Activated gamma-delta T cell (primary cell): Measurements from ENCODE around the gene KCNK13.
"Not testable (repeated sequence)": the region's sequence is repeated elsewhere in the genome, so short reads cannot be mapped to it uniquely, and the experiment has no call there.

Source experiments
- DNase-seq: peaks from one replicate; lab custom pipeline; 2025; lab: John Stamatoyannopoulos, UW
- total RNA-seq, 2 donors: gene quantifications; one replicate each; lab custom pipeline; 2026; lab: John Stamatoyannopoulos, UW

The KCNK13 gene
- 0 to 0.04 reads per million in 2 donors for total RNA-seq

DNA sequence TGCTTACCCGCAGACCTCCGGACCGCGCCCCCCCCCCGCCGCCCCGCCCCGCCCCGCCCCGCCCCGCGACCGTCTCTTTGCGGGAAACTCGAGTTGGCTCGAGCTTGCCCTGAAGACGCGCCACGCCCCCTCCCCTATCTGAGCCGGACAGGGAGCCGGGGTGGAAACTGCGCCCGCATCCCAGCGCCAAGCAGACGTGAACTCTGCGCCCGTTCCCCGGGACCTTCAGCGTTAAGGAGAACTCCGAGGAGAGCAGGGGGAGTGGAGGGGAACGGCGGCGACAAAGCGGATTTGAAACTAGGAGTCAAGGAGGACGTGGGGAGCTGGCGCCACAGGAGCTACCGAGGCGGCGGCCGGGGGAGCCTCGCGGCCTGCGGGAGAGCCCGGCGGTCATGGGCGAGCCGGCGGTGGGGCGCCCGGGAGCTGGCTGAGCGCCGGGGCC is at the start of gene KCNK13:
KCNK13 (plus strand) TSS at position 310 of the 442 bp plus-strand sequence. CDS start 212 bp downstream, outside the sequence.
- no peak for DNase-seq

DNA sequence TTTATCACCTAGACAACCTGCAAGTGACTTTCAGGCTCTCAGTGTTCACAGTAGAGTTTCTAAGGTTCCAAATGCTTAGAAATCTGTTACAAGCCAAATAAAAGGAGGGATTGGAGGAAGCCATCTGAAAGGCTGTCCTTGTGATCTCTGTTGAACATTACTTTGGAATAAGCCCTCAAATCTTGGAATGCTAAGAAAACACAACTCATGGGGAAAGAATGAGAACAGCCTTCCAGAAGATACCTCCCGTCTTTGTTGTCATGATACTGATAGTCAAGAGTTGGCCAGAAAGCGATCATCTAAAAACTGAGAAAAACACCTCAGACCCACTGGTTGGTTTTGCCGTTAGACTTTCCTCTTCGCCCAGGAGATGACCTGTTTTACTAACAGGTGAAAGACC is 44.4 kb upstream of the KCNK13 start:
- DNase-seq: no peak

DNA sequence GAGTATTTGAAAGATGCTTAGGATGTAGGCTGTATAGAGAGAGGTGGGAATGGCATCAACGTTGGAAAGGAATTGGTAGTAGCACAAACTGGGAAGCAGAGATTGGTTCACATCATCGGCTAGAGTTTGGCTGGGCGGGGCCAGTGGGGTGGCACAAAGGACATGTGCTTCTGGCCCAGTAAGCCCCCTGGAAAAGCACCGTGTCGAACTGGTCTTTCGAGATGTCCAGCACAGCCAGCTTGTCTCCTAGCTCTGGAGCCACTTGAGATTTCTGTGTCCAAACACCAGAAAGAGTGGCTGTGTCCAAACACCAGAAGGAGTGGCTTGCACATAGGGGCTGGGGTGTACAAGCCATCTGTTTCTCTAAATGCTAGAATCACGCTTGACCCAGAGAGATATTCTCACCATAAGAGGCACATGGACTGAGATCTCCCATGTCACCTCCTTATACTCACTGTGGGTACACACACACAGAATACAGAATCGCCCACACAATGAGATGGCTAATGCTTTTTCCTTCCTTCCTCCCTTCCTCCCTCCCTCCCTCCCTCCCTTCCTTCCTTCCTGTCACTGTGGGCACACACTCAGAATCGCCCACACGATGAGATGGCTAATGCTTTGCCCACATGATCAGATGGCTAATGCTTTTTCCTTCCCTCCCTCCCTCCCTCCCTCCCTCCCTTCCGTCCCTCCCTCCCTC is 41.8 kb upstream of the KCNK13 start:
- no peak for DNase-seq

DNA sequence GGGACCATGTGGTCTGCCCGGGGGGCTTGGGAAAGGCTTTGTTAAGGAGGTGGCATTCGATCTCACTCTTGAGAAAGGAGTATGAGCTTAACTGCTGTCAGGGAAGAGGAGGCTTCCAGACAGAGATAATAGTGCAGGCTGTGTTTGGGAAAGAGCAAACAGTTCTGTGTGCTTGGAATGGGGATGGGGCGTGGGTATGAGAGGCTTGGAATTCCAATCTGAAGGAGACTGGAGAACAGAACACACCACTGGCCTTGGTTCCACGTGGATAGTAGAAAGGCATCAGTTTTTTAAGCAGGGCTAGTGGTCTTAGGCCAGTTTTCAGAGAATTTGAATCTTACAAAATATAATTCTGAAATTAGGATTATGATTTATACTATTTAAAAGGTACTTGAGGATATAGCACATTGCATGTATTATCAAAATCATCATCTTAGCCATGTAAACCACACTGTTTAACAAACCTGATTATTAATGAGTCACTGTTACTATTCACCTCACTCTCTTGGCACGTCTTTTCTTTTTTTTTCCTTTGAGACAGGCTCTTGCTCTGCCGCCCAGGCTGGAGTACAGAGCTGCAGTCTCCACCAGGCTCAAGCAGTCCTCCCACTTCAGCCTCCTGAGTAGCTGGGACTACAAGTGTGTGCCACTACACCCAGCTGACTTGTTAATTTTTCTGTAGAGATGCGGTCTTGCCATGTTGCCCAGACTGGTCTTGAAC is 38.5 kb upstream of the KCNK13 start:
- DNase-seq: no peak

DNA sequence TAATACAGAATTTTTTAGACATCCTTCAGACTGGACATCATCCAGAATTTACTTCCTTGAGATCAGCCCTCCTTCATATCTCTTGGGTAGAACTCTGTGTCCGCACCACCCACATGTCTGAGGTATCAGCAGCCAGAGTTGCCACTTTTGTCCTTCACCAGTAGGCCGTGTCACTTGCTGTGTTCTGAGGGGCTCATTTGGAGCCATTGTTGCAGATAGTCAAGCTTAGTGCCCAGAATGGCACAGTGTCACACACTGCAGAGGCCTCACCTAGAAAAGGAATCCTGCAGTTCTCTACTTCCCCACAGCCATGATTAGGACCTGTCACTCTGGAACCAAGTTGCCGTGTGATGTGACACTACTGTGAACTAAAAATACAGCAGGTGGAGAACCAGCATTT is 36.9 kb upstream of the KCNK13 start:
- DNase-seq: no peak

DNA sequence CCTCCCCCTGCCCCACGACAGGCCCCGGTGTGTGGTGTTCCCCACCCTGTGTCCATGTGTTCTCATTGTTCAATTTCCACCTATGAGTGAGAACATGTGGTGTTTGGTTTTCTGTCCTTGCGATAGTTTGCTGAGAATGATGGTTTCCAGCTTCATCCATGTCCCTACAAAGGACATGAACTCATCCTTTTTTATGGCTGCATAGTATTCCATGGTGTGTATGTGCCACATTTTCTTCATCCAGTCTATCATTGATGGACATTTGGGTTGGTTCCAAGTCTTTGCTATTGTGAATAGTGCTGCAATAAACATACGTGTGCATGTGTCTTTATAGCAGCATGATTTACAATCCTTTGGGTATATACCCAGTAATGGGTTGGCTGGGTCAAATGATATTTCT is 35.2 kb upstream of the KCNK13 start:
- DNase-seq: not testable (repeated sequence)

DNA sequence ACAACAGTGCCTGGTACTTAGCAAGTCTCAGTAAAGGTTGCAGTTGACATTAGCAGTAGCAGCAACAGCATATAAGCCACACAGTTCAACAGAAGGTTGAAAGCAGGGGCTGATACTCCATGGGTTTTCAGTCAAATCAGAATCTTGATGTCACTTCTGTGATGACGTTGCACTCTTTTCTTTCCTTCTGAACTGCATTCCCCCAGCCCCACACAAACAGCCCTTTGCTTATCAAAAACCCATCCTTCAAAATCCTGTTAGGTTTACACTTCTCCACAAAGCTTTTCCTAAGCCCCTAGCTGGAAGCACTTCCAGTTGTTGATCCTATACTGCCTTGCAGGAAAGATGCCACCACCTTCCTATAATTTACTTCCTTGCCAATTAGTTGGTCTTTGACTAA is 34.0 kb upstream of the KCNK13 start:
- DNase-seq: no peak

DNA sequence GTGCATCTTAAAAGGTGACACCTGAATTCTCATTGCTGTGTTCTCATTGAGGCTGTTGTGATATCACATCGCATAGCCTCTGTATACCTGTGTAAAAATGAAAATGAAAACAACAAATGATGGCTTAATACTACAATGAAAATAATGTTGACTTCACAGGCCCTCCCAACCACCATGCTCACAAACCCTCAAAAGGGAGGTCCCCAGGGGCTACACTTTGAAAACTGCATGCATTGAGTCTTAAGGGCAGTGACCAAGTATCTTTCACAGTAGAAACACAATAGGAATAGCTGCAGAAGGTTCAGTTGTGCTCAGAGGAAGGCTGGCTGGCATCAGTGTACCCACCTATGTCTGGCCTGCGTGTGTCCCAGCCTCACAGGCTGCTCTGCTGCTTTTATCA is 27.6 kb upstream of the KCNK13 start:
- DNase-seq: no peak

DNA sequence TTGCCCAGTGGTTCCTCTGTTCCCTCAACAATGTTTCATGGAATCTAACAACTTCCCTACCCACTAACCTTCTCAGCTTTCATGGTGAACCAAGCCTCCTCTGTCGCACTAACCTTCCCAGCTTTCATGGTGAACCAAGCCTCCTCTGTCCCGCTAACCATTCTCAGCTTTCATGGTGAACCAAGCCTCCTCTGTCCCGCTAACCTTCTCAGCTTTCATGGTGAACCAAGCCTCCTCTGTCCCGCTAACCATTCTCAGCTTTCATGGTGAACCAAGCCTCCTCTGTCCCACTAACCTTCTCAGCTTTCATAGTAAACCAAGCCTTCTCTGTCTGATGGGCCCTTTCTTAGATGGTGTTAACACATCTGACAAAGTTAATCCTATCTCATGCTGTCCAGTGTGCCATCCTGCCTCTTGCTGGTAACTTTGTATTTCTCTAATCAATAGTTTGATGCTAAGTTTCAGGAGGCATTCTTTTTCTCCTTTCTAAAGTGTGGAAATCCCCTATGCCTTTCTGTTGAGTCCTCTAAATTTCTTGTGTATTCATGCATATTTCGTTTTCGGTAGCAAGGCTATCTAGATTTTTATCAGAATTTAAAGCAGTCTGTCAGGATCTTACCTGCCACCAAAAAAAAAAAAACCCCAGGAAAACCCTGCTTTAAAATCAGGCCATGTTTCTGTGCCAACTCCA is 26.8 kb upstream of the KCNK13 start:
- no peak for DNase-seq

DNA sequence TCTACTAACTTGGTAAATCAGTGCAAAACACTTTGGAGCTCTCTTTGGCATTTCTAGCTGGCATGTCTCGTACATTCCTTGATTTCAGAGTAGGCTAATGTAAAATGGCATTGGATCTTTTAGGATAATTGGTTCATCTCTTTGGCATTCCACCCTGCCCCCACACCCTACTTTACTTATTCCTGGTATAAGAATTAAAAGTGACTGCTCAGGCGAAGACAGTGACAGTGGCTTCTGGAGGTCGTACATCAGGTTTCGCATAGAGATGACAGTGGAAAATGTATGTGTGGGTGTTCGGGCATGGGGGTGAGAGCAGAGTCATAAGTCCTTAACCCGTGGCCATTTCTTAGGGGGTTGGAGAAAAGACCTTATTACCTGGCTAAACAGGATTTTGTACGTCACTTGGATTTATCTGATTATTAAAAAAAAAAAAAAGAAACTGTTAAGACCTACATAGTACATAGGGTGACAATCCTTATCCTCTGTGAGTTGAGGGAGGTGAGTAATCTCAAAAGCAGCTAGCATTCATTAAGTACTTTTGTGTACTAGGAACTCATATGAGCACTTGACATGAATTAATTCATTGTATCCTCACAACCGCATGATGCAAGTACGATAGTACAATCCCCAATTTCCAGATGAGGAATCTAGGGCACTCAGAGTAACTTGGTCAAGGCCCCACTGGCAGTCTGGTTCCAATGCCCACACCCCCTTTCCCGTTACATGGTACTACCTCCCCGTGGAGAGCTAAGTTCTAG is 22.4 kb upstream of the KCNK13 start:
- no peak for DNase-seq

DNA sequence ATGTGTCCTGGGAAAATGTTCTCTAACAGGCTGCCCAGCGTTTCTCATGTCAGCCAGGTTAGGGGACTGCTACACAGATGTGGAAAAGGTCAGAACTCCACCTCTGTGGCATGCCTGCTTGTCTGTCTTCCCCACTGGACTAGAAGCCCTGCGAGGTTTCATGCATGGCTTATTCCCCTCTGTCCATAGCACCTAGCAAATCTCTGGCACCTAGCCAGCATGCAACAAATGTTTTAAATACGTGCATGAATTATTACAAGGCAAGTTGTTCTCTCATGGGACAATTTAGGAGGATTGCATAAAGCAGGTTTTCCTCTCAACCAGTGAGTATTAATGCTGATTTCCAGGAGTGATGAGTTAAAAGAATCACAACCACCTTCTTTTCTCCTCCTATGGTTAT is 21.4 kb upstream of the KCNK13 start:
- DNase-seq: no peak

DNA sequence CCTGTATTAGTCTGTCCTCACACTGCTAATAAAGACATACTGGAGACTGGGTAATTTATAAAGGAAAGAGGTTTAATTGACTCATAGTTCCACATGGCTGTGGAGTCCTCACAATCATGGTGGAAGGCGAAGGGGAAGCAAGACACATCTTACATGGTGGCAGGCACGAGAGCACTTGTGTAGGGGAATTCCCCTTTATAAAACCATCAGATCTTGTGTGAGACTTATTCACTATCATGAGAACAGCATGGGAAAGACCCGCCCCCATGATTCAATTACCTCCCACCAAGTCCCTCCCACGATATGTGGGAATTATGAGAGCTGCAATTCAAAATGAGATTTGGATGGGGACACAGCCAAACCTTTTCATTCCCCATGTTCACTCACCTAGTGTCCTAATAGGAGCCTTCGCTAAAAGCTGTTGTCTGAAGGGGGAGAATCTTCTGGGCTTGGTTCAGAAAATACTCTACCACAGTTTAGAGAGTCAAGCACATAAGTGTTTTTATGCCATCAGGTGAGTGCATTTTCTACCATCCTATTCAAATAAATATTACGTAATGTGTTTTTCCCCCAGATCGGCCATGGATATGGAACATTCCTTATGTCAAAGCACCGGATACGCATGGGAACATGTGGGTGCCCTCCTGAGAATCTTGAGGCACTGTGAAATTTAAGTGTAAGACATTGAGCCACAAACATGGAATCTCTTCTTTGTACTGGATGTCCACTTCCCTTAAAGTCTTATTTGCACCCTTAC is 19.1 kb upstream of the KCNK13 start:
- DNase-seq: no peak

DNA sequence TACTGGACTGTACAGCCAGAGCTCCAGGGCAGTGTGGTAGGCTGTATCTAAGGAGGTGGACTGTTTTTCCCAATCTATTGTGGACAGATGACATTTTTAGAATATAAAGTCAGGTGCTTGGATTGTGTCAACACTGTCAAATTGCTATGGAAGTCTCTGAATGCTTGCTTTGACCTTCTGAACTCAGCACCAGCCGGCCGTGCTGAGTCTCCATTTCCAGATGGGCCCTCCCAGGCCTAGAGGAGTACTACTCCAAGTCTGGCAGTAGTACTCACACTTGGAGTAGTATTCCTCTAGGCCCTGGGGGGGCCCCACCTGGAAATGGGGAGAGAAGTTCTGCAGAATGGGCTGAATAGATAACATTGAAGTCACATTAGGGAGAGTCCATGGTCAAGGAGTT is 16.2 kb upstream of the KCNK13 start:
- DNase-seq: no peak

DNA sequence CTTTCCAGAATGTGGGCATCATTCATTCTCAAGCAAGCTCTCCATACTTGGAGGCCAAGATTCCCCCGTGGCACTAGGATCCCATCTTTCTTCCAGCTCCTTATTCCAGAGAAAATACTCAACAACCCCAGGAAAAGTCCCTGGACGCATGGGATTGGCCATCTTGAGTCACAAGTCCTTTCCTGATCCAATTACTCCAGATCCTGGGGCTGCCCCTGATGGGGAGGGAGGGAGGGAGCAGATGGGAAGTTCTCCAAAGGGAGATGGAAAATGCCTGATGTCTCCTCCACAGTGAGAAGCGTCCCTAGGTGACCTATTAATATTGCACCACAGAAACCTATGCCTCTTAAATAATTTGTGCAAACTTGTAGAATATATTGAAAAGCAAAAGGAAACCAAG is 12.4 kb upstream of the KCNK13 start:
- DNase-seq: no peak

DNA sequence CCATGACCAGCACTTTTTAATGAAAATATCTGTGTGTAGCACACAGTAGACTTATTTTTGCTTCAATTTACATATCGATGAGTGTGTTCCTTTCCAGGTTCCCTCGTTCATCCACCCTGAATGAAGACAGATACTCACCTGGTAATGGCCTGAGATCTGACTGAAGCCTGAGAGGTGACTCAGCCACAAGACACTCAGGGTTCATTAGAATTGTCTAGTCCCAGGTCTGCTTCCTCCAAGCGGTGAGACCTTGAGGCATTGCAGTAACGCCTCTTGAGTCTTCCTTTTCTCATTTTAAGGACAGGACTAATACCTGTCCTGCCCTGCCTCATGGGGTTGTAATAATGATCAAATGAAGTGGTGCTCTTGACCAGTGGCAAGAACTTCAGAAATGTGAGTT is 11.5 kb upstream of the KCNK13 start:
- DNase-seq: no peak

DNA sequence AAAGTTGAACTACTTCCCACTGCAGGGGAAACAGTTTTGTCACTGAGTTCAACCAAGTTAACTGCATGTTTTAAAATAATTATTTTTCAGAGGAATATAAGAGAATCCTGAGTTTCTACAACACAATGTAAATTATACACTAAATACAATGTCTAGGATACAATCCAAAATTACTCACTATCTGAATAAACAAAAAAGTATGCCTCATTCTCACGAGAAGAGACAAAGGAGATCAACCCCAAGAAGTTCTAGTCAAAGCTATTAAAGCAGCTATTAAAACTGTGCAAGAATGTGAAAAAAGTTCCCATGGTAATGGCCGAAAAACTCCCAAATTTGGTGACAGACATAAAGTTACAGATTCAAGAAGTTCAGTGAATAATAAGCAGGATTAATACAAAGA is 8.8 kb upstream of the KCNK13 start:
- DNase-seq: no peak

DNA sequence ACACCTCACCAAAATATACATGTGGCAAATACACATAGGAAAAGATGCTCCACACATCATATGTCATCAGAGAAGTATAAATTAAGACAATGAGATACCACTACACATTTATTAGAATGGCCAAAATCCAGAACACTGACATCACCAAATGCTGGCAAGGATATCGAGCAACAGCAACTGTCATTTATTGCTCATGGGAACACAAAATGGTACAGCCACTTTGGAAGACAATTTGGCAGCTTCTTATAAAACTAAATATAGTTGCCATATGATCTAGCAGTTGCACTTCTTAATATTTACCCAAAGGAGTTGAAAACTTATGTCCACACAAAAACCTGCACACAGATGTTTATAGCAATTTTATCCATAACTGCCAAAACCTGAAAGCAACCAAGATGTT is 7.0 kb upstream of the KCNK13 start:
- no peak for DNase-seq

DNA sequence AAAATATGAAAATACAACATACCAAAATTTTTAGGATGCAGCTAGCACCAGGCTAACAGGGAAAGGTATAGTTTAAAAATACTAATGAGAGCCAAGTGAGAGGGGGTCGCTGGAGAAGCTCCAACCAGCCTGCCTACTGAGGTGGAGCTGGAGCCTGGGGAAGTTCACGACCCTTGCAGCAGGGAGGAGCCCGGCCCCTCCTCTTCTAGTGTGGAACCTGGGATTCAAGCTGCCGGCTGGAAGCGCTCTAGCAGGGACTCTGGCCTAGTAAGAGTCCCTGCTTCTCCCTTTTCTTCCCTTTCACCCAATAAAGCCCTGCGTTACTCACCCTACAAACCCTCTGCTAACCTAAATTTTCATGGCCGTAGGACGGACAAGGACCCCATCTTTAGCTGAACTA is 5.0 kb upstream of the KCNK13 start:
- no peak for DNase-seq

DNA sequence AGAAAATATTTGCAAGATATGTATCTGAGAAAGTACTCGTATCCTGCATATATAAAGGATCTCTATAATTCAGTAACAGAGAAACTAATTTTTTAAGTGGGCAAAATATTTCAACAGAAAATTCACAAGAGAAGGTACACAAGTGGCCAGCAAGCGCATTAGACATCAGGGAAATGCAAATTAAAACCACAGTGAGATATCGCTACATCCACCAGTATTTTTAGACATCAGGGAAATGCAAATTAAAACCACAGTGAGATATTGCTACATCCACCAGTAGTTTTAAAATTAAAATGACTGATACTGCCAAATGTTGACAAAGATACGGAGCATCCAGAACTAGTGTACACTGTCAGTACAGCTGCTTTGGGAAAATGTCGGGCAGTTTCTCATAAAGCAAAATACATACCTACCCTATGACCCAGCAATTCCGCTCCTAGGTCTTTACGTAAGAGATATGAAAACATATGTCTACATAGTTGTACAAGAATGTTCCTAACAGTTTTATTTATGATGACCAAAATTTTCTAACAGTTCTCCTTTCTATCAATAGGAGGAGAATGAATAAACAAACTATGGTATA is 2.8 kb upstream of the KCNK13 start:
- DNase-seq: no peak

DNA sequence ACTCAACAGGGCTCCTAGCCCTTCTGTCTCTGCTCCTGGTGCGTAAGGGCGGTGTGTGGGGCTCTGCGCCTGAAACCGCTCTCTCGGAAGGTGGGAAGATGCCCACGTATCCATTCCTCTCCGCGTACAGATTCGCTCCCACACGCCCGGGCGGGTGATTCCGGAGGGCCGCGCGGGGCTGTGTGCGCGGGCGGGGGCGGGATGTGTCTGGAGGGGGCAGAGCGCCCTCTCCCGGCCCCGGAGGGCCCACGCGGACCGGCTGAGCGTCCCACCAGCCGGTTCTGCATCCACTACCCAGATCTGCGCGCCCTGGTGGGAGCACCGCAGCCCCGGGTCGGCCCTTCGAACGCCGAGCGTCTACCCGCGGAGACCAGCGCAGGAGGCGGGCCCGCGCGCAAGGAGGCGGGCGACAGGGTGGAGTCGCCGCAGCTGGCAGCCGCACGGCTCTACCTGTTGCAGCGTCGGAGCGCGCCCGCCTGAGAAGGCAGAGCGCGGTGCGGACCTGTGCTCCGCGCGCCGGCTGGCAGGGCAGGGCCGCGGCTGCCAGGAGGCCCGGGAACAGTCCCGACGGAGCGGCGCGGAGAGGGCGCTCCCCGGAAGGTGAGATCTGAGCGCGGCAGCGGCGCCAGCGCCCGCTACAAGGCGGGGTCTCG is 1.4 kb upstream of the KCNK13 start:
- DNase-seq: no peak
